T-helper 9 cell (primary cell): ENCODE measurements around the gene CSTF3.
"Not testable (repeated sequence)": the region's sequence is repeated elsewhere in the genome, so short reads cannot be mapped to it uniquely, and the experiment has no call there.

ENCODE experiments used
- DNase-seq: peaks from one replicate; pipeline ENCODE4 v3.0.0-alpha.2; 2020

Gene CSTF3

DNA sequence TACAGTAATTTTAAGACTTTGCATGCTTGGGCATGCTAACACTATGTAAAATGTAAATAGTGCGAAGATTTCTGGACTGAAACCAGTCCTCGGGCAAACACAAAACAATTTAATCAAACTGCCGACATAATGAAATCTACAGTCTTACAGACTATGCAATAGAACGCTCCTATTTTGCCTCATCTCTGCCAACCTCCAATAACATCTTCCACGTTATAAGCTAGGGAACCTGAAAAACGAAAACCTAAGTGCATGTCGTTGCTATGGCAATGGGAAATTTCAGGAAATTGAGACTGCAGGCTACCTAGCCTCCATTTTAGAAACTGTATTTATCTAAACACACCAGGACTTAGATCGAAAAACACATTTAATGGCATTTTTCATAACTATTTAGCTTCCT lies 1.1 kb downstream of the CSTF3 start:
- DNase-seq, result no peak

DNA sequence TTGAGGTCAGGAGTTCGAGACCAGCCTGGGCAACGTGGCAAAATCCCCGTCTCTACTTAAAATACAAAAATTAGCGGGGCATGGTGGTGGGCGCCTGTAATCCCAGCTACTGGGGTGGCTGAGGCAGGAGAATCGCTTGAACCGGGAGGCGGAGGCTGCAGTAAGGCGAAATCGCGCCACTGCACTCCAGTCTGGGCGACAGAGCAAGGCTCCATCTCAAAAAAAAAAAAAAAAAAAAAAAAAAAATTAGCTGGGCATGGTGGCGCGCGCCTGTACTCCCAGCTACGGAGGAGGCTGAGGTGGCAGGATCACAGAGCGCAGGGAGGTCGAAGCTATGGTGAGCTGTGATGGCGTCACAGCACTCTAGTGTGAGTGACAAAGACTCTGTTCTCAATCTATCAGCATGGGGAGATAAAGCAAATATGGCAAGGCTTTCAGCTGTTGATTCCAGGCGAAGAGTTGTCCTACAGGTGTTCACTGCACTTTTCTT lies 1.9 kb downstream of the CSTF3 start:
- DNase-seq, result not testable (repeated sequence)

DNA sequence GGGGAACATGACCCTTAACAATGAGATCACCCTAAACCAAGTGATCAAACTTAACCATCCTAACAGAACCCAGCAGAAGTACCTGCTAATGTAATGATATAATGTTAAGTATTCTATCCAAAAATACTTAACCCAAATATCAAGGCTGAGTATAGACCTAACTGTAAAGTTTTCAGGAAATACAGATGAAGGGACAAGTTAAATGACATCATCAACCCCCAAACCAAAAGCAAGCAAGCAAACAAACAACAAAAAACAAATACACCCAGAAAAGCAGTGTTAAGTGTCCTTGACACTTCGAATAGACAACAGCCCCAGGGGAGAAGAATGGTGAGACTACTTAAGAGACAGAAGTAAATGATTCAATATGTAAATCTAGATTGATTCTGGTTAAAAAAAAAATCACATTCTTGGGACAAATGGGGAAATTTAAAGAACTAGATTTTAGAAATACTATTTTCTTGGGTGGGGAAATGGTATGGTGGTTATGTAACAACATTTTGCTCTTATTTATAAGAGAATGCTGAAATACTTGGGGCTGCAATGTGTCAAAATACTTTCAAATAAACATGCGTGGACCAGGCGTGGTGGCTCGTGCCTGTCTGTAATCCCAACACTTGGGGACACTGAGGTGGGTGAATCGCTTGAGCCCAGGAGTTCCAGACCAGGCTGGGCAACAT lies 2.5 kb downstream of the CSTF3 start:
- no peak for DNase-seq

DNA sequence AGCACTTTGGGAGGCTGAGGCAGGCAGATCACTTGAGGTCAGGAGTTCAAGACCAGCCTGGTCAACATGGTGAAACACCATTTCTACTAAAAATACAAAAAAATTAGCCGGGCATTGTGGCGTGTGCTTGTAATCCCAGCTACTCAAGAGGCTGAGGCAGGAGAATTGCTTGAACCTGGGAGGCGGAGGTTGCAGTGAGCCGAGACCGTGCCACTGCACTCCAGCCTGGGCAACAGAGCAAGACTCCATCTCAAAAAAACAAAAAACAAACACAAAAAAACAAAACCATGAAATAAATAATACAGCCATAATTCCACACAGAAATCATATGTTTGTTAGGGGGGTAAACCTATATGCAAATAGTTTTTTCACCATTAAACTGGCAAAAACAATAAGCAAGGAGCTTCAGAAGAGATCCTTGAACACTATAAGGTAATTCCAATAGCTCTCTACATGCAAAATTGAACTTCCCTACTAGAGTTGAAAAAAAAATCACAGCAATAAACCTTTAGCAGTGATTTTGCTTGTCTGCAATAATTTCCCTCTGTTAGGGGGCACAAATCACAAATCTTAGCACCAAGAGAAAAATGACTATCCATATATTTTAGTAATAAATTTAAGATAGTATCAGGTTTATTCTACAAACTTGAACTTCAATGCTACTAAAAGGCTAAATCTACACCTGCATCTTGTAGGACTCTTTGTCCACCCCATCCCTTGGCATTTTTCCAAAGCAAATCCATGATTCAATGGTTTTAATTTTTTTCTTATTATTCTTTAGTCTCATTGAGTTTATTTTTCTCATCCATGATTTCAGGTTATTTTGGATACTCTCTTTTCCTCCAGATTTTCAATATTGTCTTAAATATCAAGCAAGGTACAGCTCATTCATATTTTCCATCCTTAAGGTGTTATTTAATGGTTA lies 3.9 kb downstream of the CSTF3 start:
- no peak for DNase-seq

DNA sequence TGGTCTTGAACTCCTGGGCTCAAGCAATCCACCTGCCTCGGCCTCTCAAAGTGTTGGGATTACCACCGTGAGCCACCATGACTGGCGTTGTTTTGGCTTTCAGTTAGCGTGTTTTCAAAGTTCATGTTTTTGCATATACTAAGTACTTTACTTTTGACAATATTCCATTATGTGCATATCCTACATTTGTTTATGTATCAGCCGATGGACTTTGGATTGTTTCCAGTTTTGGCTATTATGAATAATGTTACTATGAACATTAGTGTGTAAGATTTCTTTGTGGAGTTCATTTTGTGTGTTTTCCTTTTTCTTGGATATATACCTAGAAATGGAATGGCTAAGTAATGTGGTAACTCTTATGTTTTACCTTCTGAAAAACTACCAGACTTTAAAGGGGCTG lies 9.9 kb downstream of the CSTF3 start:
- no peak for DNase-seq

DNA sequence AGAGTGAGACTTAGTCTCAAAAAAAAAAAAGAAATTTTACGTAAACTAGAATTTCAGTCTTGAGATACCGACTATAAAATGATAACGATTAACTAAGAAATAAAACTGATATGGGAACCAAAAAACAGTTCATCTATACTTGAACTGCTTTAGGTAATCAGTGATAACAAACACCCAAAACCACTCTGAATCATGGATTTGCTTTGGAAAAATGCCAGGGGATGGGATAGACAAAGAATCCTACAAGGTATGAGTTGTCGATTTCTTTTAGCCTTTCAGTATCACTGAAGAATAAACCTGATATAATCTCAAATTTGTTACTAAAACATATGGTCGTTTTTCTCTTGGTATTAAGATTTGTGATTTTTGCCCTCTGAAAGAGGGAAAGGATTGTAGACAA lies 13.7 kb downstream of the CSTF3 start:
- no peak for DNase-seq

DNA sequence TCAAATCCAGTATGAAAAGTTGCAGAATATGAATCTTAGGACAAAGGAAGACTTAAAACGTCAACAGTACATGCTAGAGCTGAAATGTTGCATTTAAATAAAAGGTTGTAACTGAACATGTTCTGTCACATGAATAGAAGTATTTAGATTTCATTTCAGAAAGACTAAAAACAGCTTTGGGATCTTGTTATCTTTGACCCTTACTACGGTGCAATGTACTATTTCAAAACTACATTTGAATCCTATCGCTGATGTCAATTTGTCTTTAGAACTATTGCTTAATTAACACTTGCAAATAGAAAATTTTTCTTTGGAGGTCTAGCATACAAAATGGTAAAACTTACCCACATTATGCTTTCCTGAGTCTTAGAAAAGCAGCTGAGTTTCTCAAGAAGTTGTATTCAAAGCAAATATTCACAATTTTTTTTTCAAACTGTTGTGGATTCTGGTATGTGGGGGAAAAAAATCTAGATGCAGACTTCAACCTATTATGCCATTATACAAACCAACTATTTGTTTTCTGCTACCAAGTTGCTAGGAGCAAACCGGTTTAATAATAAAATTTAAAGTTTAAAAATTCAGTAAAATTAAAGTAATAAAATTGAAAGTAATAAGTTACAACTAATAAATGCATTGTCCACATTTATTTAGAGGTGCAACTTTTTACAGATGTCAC lies 25.4 kb downstream of the CSTF3 start:
- DNase-seq, result no peak

DNA sequence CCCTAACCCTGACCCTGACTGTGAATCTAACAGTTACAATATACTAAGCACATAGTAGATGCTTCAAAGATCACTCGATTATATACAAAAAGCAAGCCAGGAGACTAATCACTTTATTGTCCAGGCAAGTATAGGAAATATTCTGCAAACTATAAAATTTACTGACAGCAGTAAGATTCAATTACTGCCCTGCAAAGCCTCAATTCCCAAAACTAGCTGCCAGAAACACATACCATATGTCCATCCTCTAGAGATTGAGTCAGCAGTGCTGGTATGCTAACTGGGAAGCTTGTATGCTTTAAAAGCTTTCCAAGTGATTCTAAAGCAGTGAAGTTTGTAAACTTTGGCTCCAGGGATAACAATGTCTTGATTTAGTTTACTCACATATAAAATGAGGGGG lies 26.1 kb downstream of the CSTF3 start:
- no peak for DNase-seq

DNA sequence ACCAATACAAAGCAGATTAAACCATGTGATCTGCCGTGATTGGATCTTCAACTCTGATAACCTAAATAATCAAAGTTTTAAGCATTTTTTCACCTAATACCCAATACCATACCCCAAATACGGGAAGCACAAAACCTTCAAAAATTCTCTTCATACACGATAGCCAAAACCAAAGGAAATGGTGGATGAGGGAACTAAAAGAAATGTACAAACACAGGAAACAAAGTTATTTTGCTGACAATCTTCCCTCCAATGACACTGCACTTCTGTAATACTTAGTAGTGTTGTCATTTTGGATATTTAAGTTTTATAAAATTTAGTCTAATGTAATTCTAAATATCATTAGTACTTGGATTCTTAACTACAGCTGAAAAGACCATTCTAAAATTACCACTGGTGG lies 27.0 kb downstream of the CSTF3 start:
- no peak for DNase-seq

DNA sequence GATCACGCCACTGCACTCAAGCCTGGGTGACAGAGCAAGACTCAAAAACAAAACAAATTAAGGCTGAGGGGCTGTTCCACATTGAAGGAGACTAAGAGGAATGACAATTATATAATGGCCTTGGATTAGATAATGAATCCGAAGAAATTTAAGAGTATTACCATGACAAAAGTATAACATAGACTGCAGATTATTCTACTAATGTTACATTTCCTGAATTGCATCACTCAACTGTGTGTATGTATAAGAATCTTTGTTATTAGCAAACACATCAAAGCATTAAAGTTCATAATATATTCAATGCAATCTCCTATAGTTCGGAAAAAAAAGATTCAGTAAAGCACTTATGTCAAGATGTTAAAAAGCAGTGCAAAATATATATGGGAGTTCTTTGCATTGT lies 27.5 kb downstream of the CSTF3 start:
- no peak for DNase-seq

DNA sequence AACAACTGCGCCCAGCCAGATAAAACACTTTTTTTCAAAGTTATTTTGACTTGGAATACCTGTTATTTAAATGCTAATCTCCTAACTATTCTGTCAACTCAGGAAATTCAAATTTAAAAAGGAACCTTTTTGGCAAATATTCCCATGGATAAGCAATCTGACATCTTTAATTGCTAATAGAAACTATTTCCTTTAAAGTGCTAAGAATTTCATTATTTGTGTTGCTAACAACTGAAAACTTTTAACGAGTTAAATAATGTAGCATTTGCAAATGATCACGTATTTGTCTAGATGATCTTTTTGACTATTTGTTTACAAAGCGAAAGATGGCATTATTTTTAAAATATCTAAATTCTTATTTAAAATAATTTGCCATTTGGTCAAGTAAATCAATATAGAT lies 28.8 kb downstream of the CSTF3 start:
- DNase-seq, result no peak

DNA sequence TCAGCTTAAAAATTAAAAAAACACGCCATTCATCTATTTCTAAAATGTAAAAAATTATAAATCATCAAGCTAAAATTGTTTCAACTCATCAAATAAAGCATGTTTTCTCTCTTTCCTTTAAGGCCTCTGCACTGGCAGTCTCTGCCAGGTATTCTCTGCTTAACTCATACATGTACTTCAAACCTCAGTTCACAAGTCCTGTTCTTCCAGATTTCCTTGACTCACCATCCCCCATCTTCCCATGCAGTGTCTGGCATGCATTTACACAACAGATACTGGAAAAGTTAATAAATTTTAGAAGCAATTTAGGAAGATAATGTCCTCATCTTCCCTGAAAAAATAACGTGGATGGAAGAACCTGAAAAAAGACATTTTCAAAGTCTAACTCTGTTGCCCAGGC lies 32.5 kb downstream of the CSTF3 start:
- no peak for DNase-seq

DNA sequence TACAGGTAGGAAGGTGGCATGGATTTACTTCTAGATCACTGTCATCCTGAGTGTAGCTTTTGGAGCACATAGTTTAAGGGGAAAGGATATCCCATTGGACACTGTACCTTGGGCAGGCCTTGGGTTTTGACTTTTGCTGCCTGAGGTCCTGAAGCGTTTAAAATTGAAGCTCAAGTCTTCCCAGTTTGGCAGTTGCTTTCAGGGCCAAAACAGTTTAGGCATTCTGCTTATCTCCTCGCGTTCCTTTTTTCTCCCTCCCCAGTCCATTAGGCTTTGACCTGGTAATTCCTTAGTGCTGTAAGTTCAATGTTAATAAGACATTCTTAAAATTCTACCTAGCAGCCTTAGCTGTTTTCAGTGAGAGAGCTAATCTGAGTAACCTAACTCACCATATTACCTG lies 35.7 kb downstream of the CSTF3 start:
- DNase-seq, result no peak

DNA sequence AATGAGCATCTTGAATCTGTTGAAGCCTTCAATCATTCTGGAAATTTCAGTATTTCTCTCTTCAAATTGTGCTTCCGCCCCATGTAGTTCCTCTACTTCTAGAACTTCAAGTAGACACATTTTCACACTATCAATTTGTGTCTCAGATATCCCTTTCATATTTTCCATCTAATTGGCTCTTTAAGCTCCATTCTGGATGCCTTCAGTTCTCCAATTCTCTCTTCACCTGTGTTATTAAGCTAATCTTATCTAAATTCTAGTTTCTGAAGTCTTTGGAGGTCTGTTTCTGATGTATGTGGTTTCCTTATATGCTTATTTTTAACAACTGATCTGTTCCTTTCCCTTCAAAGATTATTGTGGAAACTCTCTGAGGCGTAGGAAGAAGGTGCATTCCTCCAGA lies 36.3 kb downstream of the CSTF3 start:
- DNase-seq, result no peak

DNA sequence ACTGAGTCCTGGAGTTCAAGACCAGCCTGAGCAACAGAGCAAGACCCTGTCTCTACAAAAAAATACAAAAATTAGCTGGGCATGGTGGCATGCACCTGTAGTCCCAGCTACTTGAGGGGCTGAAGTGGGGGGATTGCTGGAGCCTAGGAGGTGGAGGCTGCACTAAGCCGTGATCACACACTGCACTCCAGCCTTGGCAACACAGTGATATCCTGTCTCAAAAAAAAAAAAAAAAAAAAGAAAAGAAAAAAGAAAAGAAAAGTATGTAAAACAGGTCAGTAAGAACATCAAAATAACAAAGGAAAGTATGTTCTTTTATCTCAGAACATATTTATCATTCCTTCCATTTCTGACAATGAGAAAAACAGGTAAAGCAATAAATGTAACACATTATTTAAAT lies 38.6 kb downstream of the CSTF3 start:
- DNase-seq, result not testable (repeated sequence)

DNA sequence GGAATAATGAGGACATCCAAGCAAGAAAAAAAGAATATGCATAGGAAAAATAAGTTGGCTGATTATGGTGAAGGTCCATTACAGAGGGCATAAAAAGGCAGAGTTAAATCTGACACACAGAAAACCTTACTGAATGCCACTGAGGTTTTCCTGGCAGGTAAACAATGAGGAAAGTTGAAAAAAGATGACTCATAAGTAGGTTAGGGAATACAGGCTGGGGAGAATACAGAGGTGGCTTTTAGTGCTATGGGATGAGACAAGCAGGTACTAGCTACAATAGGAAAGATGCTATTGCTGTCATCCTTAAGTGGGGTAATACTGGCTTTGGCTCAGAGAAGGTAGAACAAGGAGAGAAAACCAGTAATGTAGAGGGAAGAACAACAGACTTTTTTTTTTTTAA lies 44.7 kb downstream of the CSTF3 start:
- DNase-seq, result no peak

DNA sequence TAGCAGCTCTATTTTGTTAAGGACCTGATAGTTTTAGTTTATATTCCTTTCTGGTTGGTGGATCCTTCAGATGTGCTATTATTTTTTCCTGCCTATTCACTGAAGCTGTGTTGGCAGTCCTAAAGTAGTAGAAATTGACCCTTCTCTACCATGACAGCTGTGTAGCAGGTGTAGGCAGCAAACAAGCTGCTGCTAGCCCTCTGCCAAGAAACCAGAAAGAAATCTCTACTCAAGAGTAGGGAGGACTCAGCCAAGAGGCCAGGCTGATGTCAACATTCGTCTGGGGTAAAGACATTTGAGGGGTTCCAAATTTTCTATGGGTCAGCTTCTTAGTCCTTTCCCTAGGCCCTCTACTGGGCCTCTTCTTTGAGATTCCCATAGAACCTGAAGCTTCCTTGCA lies 51.2 kb downstream of the CSTF3 start:
- no peak for DNase-seq

DNA sequence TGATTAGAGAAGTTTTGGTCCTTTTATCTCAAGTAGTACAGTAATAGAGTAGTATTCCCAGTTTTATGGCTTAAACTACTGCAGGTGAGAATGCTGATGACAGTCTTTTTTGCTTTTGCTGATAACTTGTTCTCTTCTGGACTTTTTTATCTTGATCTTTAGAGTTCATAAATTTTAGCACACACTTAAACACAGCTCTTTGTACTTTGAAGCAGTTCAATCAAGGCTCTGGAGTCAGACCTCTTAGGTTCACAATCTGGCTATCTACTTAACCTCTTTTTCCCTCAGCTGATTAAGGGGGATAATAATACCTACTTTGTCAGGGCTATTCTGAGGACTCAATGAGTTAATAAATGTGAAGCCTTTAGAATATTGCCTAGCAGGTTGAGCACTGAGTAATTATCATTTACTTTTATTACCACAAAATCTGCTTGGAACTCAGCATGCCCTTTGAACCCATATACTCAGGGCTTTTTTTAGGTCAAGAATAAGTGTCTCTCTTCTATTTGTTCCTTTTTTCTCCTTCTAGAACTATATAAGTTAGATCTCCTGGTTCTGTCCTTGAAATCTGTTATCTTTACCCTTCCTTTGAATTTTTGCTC lies 51.9 kb downstream of the CSTF3 start:
- DNase-seq, result no peak

DNA sequence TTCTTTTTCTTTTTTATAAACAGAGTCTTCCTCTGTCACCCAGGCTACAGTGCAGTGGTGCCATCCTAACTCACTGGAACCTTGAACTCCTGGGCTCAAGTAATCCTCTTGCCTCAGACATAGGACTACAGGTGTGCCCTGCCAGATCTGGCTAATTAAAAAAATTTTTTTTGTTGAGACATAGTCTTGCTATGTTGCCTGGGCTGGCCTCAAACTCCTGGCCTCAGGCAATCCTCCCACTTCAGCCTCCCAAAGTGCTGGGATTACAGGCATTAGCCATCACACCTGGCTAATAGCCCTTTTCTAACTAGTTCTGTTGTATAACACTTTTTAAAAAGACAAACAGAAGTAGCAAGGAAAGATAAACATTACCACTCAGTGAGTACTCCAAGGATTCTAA lies 57.4 kb downstream of the CSTF3 start:
- DNase-seq, result no peak

DNA sequence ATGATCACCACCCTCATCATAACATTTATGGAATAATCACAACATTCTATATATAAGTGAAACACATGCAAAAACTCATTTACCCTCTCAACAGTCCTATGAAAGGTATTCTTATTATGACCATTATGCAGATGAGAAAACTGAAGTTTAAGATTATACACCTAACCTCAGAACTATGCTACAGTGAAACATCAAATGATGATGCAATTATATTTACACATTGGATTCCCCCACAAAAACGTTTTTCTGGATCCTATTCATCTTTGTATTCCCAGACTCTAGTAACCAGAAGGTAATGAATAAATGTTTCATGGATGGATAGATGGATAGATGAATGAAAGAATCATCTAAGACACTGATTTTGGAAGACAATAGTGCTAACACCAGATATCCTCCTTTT lies 67.1 kb downstream of the CSTF3 start:
- DNase-seq, result no peak

DNA sequence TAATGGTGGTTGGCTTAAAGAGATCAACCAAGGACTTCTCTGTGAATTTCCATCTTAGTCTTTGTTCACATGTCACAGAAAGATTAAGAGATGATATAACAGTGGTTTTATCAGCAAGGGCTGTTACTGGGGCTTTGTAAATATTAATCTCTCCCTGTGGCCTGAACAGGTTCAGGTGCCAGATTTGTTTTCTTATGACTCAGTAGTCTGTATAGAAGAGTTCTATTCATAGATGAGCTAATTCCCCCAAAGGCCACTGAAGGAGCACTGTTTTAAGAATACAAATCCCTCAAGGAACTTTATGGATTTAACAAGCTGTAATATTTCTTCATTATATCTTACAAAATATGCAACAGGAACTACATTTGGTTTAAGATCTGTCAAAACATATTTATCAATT lies 71.5 kb downstream of the CSTF3 start:
- DNase-seq, result no peak

DNA sequence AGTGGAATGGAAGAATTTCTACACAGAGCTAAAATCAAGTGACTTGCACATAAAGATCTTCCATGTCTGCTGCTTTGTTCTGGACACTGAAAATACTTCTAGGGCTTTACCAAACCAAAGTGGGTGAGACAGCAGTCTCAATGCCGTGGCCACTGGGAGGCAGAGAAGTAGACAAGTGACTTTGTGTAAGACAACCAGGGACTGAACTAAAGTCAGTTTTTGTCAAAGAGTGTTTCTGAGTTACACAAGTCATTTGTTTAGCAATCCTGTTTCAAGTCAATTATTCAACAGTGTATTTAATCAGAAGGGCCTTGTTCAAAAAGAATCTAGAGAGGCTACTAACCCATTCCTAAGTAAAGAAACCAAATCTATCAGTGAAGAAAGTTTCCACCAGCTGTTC lies 75.3 kb downstream of the CSTF3 start:
- no peak for DNase-seq

DNA sequence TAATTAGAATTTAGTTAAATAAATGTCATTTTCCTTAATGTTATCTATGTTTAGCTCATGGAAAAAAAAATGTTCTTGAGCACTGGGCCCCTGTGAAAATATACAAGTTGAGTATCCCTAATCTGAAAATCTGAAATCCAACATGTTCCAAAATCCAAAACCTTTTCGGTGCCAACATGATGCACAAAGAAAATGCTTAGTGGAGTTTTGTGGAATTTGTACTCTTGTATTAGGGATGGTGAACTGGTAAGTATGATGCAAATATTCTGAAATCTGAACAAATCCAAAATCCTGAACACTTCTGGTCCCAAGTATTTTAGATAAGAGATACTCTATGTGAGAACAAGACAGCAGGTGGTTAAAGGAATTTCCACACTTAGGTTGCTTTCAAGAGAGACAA lies 77.4 kb downstream of the CSTF3 start:
- no peak for DNase-seq
